WTC11 (cell line): ENCODE results near the gene SLC22A31. TPM values are rescaled to one million over a fixed set of nuclear protein-coding genes. Genes with fewer than 3 reads are reported as not detected.

Experiments used
- ATAC-seq: fragments of 200-7000 bp; cut with Tn5 transposase; 2 replicates; pipeline ENCODE4 v1.10.0; 2021; ENCODE audit warnings: mild to moderate bottlenecking, moderate library complexity
- CTCF ChIA-PET: fragments of 300-600 bp; sonication (Branson Sonifier 250); formaldehyde crosslinking; loops from one replicate; lab custom pipeline; 2021; ENCODE audit warnings: antibody characterized with exemption; lab: Charles Lee
- POLR2A ChIA-PET: fragments of 350-600 bp; sonication (Branson Sonifier 250); formaldehyde crosslinking; loops from one replicate; lab custom pipeline; 2021; ENCODE audit warnings: antibody characterized with exemption; lab: Charles Lee
- DNase-seq: peaks from one replicate; pipeline ENCODE4 v3.0.0; 2021; ENCODE audit warnings: low spot score
- H3K27ac Mint-ChIP-seq: 2 replicates; pipeline ENCODE4 v1.8.0; 2021; ENCODE audit warnings: mixed read lengths
- H3K27me3 Mint-ChIP-seq: 2 replicates; pipeline ENCODE4 v1.8.0; 2021; ENCODE audit warnings: low read depth, mild to moderate bottlenecking, moderate library complexity, mixed read lengths
- H3K36me3 Mint-ChIP-seq: 2 replicates; pipeline ENCODE4 v1.8.0; 2021; ENCODE audit warnings: mixed read lengths
- H3K4me1 Mint-ChIP-seq: 2 replicates; pipeline ENCODE4 v1.8.0; 2022; ENCODE audit warnings: mixed read lengths
- H3K4me3 Mint-ChIP-seq: 2 replicates; pipeline ENCODE4 v1.8.0; 2021; ENCODE audit warnings: mild to moderate bottlenecking, moderate library complexity, mixed read lengths
- H3K9me3 Mint-ChIP-seq: 2 replicates; pipeline ENCODE4 v1.8.0; 2021; ENCODE audit warnings: mixed read lengths
- GABPB1 ChIP-seq: sonication (generic); formaldehyde crosslinking; IDR thresholded peaks from 2 replicates; pipeline ENCODE4 v1.8.1; 2023; ENCODE audit warnings: mild to moderate bottlenecking, missing genetic modification reagents
- GTF2I ChIP-seq: fragments of 250-450 bp; sonication (Bioruptor Pico); conservative IDR thresholded peaks from 2 replicates; pipeline ENCODE4 v1.4.0; 2021; ENCODE audit warnings: mild to moderate bottlenecking
- NFATC4 ChIP-seq: fragments of 250-450 bp; sonication (Bioruptor Pico); IDR thresholded peaks from 2 replicates; pipeline ENCODE4 v1.9.0; 2021; ENCODE audit warnings: mild to moderate bottlenecking
- SMAD3 ChIP-seq: sonication (generic); formaldehyde crosslinking; IDR thresholded peaks from 2 replicates; pipeline ENCODE4 v1.8.0; 2022; ENCODE audit warnings: missing genetic modification reagents, mild to moderate bottlenecking, borderline replicate concordance
- TEAD1 ChIP-seq: sonication (generic); formaldehyde crosslinking; IDR thresholded peaks from 2 replicates; pipeline ENCODE4 v1.8.0; 2022; ENCODE audit warnings: mild to moderate bottlenecking, missing genetic modification reagents
- ZNF138 ChIP-seq: sonication (generic); formaldehyde crosslinking; conservative IDR thresholded peaks from 2 replicates; pipeline ENCODE4 v1.8.1; 2022; ENCODE audit warnings: mild to moderate bottlenecking, moderate library complexity, missing genetic modification reagents
- ZNF671 ChIP-seq: fragments of 250-450 bp; sonication (Bioruptor Pico); IDR thresholded peaks from 2 replicates; pipeline ENCODE4 v1.8.0; 2021; ENCODE audit warnings: mild to moderate bottlenecking
- total RNA-seq: library from RNA; stranded (reverse); gene quantifications from 3 replicates; pipeline ENCODE4 v1.2.3, GENCODE V29; 2021
- TF ChIP-seq, protein P1 (sequence below): sonication (generic); formaldehyde crosslinking; IDR thresholded peaks from 2 replicates; pipeline ENCODE4 v1.8.1; 2022; ENCODE audit warnings: missing genetic modification reagents, borderline replicate concordance
- TF ChIP-seq, protein P2 (sequence below): sonication (generic); formaldehyde crosslinking; IDR thresholded peaks from 2 replicates; pipeline ENCODE4 v1.8.0; 2022; ENCODE audit warnings: missing genetic modification reagents
- TF ChIP-seq, protein P3 (sequence below): sonication (generic); formaldehyde crosslinking; IDR thresholded peaks from 2 replicates; pipeline ENCODE4 v1.8.1; 2023; ENCODE audit warnings: mild to moderate bottlenecking, missing genetic modification reagents, moderate library complexity
- TF ChIP-seq, protein P4 (sequence below): fragments of 250-450 bp; sonication (Bioruptor Pico); IDR thresholded peaks from 2 replicates; pipeline ENCODE4 v1.9.0; 2021; ENCODE audit warnings: mild to moderate bottlenecking
- TF ChIP-seq, protein P5 (sequence below): sonication (generic); formaldehyde crosslinking; IDR thresholded peaks from 2 replicates; pipeline ENCODE4 v1.8.1; 2022; ENCODE audit warnings: low read depth, mild to moderate bottlenecking, moderate library complexity, missing genetic modification reagents, borderline replicate concordance
- TF ChIP-seq, protein P6 (sequence below): fragments of 250-450 bp; sonication (Bioruptor Pico); IDR thresholded peaks from 2 replicates; pipeline ENCODE4 v2.1.2; 2022; ENCODE audit warnings: mild to moderate bottlenecking, moderate library complexity
- TF ChIP-seq, protein P7 (sequence below): sonication (generic); formaldehyde crosslinking; IDR thresholded peaks from 2 replicates; pipeline ENCODE4 v1.8.0; 2023; ENCODE audit warnings: missing genetic modification reagents, mild to moderate bottlenecking, borderline replicate concordance
- TF ChIP-seq, protein P8 (sequence below): sonication (generic); formaldehyde crosslinking; IDR thresholded peaks from 2 replicates; pipeline ENCODE4 v1.8.1; 2023; ENCODE audit warnings: mild to moderate bottlenecking, missing genetic modification reagents

Gene SLC22A31
- total RNA-seq, 1 experiment from 2014 or later, result 12.1 TPM

DNA sequence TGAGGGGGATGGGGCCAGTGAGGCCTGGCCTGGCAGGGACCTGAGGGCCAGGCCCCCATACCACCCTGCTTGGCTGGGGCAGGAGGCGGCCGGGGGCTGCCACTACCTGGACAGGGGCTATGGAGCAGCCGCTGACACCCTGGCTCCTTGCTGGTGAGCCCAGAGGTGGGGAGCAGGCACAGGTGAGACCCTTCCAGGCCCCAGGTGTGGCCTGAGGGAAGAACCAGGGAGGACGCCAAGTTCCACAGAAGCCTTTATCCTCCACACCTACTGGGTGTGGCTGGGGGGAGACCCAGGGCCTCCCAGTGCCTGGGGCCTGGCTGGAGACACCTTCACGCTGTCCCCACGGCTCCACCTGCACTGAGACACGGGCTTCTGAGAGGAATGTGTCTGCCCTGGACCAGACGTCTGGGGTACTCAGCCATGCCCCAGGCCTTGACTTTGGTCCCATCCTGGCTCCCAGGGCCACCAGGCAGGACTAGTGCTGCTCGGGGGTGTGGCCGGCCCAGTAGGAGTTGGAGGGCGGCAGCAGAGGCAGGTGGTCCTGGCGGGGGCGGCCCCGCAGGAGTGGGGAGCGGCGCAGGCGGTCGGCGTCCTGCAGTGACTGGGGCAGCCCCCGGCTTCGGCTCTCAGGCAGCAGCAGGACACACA is 4.7 kb downstream of the SLC22A31 start:
- H3K4me1 Mint-ChIP-seq, result no peaks in the 10 kb centered on the region
- CTCF ChIA-PET, result no interaction called here
- no peaks in the 10 kb centered on the region for H3K36me3 Mint-ChIP-seq
- H3K4me3 Mint-ChIP-seq, result no peak overlapping the region
- TF ChIP-seq, protein P1, sequence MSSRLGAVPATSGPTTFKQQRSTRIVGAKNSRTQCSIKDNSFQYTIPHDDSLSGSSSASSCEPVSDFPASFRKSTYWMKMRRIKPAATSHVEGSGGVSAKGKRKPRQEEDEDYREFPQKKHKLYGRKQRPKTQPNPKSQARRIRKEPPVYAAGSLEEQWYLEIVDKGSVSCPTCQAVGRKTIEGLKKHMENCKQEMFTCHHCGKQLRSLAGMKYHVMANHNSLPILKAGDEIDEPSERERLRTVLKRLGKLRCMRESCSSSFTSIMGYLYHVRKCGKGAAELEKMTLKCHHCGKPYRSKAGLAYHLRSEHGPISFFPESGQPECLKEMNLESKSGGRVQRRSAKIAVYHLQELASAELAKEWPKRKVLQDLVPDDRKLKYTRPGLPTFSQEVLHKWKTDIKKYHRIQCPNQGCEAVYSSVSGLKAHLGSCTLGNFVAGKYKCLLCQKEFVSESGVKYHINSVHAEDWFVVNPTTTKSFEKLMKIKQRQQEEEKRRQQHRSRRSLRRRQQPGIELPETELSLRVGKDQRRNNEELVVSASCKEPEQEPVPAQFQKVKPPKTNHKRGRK (CRISPR knock-in tag), result no peak
- TF ChIP-seq, protein P2, sequence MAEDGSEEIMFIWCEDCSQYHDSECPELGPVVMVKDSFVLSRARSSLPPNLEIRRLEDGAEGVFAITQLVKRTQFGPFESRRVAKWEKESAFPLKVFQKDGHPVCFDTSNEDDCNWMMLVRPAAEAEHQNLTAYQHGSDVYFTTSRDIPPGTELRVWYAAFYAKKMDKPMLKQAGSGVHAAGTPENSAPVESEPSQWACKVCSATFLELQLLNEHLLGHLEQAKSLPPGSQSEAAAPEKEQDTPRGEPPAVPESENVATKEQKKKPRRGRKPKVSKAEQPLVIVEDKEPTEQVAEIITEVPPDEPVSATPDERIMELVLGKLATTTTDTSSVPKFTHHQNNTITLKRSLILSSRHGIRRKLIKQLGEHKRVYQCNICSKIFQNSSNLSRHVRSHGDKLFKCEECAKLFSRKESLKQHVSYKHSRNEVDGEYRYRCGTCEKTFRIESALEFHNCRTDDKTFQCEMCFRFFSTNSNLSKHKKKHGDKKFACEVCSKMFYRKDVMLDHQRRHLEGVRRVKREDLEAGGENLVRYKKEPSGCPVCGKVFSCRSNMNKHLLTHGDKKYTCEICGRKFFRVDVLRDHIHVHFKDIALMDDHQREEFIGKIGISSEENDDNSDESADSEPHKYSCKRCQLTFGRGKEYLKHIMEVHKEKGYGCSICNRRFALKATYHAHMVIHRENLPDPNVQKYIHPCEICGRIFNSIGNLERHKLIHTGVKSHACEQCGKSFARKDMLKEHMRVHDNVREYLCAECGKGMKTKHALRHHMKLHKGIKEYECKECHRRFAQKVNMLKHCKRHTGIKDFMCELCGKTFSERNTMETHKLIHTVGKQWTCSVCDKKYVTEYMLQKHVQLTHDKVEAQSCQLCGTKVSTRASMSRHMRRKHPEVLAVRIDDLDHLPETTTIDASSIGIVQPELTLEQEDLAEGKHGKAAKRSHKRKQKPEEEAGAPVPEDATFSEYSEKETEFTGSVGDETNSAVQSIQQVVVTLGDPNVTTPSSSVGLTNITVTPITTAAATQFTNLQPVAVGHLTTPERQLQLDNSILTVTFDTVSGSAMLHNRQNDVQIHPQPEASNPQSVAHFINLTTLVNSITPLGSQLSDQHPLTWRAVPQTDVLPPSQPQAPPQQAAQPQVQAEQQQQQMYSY (CRISPR knock-in tag), result no peak
- TF ChIP-seq ZNF671 (CRISPR knock-in tag) (no peak), GABPB1 (no peak), NFATC4 (CRISPR knock-in tag) (no peak), TEAD1 (no peak), SMAD3 (CRISPR knock-in tag) (no peak), GTF2I (CRISPR knock-in tag) (no peak), ZNF138 (no peak)
- TF ChIP-seq, protein P3, sequence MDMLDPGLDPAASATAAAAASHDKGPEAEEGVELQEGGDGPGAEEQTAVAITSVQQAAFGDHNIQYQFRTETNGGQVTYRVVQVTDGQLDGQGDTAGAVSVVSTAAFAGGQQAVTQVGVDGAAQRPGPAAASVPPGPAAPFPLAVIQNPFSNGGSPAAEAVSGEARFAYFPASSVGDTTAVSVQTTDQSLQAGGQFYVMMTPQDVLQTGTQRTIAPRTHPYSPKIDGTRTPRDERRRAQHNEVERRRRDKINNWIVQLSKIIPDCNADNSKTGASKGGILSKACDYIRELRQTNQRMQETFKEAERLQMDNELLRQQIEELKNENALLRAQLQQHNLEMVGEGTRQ (CRISPR knock-in tag), result no peak
- TF ChIP-seq, protein P4, sequence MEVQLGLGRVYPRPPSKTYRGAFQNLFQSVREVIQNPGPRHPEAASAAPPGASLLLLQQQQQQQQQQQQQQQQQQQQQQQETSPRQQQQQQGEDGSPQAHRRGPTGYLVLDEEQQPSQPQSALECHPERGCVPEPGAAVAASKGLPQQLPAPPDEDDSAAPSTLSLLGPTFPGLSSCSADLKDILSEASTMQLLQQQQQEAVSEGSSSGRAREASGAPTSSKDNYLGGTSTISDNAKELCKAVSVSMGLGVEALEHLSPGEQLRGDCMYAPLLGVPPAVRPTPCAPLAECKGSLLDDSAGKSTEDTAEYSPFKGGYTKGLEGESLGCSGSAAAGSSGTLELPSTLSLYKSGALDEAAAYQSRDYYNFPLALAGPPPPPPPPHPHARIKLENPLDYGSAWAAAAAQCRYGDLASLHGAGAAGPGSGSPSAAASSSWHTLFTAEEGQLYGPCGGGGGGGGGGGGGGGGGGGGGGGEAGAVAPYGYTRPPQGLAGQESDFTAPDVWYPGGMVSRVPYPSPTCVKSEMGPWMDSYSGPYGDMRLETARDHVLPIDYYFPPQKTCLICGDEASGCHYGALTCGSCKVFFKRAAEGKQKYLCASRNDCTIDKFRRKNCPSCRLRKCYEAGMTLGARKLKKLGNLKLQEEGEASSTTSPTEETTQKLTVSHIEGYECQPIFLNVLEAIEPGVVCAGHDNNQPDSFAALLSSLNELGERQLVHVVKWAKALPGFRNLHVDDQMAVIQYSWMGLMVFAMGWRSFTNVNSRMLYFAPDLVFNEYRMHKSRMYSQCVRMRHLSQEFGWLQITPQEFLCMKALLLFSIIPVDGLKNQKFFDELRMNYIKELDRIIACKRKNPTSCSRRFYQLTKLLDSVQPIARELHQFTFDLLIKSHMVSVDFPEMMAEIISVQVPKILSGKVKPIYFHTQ, result no peak
- TF ChIP-seq, protein P5, sequence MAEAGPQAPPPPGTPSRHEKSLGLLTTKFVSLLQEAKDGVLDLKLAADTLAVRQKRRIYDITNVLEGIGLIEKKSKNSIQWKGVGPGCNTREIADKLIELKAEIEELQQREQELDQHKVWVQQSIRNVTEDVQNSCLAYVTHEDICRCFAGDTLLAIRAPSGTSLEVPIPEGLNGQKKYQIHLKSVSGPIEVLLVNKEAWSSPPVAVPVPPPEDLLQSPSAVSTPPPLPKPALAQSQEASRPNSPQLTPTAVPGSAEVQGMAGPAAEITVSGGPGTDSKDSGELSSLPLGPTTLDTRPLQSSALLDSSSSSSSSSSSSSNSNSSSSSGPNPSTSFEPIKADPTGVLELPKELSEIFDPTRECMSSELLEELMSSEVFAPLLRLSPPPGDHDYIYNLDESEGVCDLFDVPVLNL (CRISPR knock-in tag), result no peak
- TF ChIP-seq, protein P6, sequence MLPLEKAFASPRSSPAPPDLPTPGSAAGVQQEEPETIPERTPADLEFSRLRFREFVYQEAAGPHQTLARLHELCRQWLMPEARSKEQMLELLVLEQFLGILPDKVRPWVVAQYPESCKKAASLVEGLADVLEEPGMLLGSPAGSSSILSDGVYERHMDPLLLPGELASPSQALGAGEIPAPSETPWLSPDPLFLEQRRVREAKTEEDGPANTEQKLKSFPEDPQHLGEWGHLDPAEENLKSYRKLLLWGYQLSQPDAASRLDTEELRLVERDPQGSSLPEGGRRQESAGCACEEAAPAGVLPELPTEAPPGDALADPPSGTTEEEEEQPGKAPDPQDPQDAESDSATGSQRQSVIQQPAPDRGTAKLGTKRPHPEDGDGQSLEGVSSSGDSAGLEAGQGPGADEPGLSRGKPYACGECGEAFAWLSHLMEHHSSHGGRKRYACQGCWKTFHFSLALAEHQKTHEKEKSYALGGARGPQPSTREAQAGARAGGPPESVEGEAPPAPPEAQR (CRISPR knock-in tag), result no peak
- TF ChIP-seq, protein P7, sequence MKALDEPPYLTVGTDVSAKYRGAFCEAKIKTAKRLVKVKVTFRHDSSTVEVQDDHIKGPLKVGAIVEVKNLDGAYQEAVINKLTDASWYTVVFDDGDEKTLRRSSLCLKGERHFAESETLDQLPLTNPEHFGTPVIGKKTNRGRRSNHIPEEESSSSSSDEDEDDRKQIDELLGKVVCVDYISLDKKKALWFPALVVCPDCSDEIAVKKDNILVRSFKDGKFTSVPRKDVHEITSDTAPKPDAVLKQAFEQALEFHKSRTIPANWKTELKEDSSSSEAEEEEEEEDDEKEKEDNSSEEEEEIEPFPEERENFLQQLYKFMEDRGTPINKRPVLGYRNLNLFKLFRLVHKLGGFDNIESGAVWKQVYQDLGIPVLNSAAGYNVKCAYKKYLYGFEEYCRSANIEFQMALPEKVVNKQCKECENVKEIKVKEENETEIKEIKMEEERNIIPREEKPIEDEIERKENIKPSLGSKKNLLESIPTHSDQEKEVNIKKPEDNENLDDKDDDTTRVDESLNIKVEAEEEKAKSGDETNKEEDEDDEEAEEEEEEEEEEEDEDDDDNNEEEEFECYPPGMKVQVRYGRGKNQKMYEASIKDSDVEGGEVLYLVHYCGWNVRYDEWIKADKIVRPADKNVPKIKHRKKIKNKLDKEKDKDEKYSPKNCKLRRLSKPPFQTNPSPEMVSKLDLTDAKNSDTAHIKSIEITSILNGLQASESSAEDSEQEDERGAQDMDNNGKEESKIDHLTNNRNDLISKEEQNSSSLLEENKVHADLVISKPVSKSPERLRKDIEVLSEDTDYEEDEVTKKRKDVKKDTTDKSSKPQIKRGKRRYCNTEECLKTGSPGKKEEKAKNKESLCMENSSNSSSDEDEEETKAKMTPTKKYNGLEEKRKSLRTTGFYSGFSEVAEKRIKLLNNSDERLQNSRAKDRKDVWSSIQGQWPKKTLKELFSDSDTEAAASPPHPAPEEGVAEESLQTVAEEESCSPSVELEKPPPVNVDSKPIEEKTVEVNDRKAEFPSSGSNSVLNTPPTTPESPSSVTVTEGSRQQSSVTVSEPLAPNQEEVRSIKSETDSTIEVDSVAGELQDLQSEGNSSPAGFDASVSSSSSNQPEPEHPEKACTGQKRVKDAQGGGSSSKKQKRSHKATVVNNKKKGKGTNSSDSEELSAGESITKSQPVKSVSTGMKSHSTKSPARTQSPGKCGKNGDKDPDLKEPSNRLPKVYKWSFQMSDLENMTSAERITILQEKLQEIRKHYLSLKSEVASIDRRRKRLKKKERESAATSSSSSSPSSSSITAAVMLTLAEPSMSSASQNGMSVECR (CRISPR knock-in tag), result no peak
- TF ChIP-seq, protein P8, sequence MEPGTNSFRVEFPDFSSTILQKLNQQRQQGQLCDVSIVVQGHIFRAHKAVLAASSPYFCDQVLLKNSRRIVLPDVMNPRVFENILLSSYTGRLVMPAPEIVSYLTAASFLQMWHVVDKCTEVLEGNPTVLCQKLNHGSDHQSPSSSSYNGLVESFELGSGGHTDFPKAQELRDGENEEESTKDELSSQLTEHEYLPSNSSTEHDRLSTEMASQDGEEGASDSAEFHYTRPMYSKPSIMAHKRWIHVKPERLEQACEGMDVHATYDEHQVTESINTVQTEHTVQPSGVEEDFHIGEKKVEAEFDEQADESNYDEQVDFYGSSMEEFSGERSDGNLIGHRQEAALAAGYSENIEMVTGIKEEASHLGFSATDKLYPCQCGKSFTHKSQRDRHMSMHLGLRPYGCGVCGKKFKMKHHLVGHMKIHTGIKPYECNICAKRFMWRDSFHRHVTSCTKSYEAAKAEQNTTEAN (CRISPR knock-in tag), result no peak
- ATAC-seq, result no peak
- H3K27ac Mint-ChIP-seq, result no peak overlapping the region
- H3K27me3 Mint-ChIP-seq, result peaks cover 15% of the 10 kb centered on the region
- POLR2A ChIA-PET, result no interaction called here
- H3K9me3 Mint-ChIP-seq, result no peaks in the 10 kb centered on the region
- DNase-seq, result no peak
